Pancreas (tissue), 10 donors: Measurements from ENCODE around the gene TBC1D17. TPM values are rescaled to one million over a fixed set of nuclear protein-coding genes. Genes with fewer than 3 reads are reported as not detected.

Source experiments
- ATAC-seq, 4 donors: fragments of 200-7000 bp; cut with Tn5 transposase; one replicate each; pipeline versions ENCODE4 v1.8.0 to v1.9.1; 2020; ENCODE audit warnings: mild to moderate bottlenecking in 4 of 4, moderate library complexity in 4 of 4
- DNase-seq, 6 donors: peaks; one replicate each; pipeline ENCODE4 v3.0.0-alpha.2; 2020
- FAIRE-seq: peaks from 2 replicates; lab custom pipeline; 2012; peaks lifted over from hg19 to GRCh38; lab: Jason Lieb, UNC
- H3K27ac ChIP-seq, 4 donors: fragments of 200-600 bp; sonication (generic); 1 replicate in 3 of 4; 2 replicates in 1 of 4; pipeline versions ENCODE4 v1.5.0 to v1.8.0; 2020
- H3K27me3 ChIP-seq, 4 donors: fragments of 200-600 bp; one replicate each; pipeline ENCODE4 v1.8.0; 2021
- H3K36me3 ChIP-seq, 3 donors: fragments of 200-600 bp; sonication (generic) in 1 of 3; one replicate each; pipeline versions ENCODE4 v1.5.0 to v1.8.0; 2020 to 2021
- H3K4me1 ChIP-seq, 3 donors: fragments of 200-600 bp; one replicate each; pipeline ENCODE4 v1.8.0; 2021
- H3K4me3 ChIP-seq, 4 donors: fragments of 200-600 bp; sonication (generic) in 2 of 4; one replicate each; pipeline versions ENCODE4 v1.5.0 to v1.8.0; 2020 to 2021
- H3K9me3 ChIP-seq, 4 donors: fragments of 200-600 bp; one replicate each; pipeline ENCODE4 v1.8.0; 2021
- WGBS, 2 donors: extraction: QIAGEN DNeasy Blood & Tissue Kit; methylation state at CpG; one replicate each; pipeline ENCODE4 v1.1.7; 2013; 5-methylcytosine and 5-hydroxymethylcytosine counted together
- intact Hi-C, 3 donors: fragments of 100-400 bp; cut with DNase I; formaldehyde crosslinking; loops; one replicate each; pipeline versions ENCODE4 v1.11.1 to v1.14.2; 2022
- polyA plus RNA-seq, 2 donors: library from polyadenylated mRNA; stranded (reverse); fragments of 200-250 nt; gene quantifications; one replicate each; pipeline ENCODE4 v1.2.3, GENCODE V29; 2013
- total RNA-seq, 6 donors: library from RNA; stranded (reverse); fragmentation: NEBNext Ultra II Directional in 4 of 6; extraction: Animal tissue kit (Norgen Biotek cat#: 25700) in 4 of 6; gene quantifications; one replicate each; pipeline versions ENCODE4 v1.2.1 to v1.2.4, GENCODE V29; 2021 to 2023
- TF ChIP-seq, protein P1 (sequence below), 4 donors: fragments of 200-600 bp; sonication (generic) in 3 of 4; IDR thresholded peaks; one replicate each; pipeline versions ENCODE4 v1.5.0 to v1.8.0; 2021; ENCODE audit warnings: antibody characterized with exemption in 4 of 4
- donor health status: healthy with polysubstance abuse.
- donor health status: DM: no; HTN: no; CAD: no; lungs with moderate emphysema.
- donor health status: DM: no; HTN: no; CAD: no.
- donor health status: control.
- donor health status: control.
- donor health status: Bipolar disorder and iron deficiency.
- donor health status: DM: yes; HTN: yes; CAD: no.
- donor health status: DM: no; HTN: no; CAD: no.
- donor health status: DM: no; HTN: no; CAD: no.
- donor health status: DM: yes; HTN: yes; CAD: no.

The TBC1D17 gene
- total and polyA plus RNA-seq, 8 donors: 21.0 to 99.3 (median 31.3) TPM

DNA sequence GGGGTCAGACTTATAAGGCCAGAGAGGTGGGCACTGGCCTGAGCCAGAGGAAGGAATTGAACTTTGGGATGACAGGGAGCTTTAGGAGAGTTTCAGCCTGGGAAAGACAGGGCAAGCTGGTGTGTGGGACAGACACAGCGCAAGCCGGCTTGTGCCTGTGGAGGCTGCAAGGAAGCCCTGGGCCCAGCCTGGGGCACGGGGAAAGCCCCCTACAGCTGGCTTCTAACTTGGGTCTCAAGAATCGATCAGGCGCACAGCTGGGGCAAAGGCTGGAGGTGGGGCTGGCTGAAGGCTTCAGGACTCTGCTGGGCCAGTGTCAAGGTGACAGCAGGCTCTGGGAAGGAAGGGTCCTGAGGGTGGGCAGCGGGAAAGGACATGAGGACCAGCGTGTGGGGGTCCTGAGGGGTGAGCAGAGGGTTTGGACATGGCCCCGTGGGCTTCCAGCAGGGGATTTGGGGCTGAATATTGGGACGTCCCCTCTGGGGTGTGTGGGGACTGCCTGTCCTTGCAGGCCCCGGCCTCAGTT is 23.6 kb upstream of the TBC1D17 start:
- ATAC-seq (no peak), FAIRE-seq (no peak), DNase-seq (peak in 2 of 6 donors; percentile 24 to 26)
- intact Hi-C loops: no loop called here
- 73 to 84% methylated on average over 10 of the region's 10 CpGs for WGBS, 2 donors
- Histone ChIP-seq H3K27ac (no peak overlapping the region), H3K4me3 (no peak overlapping the region), H3K4me1 (peaks cover 0 to 9% (median 0%) of the 10 kb centered on the region in 3 donors), H3K27me3 (no peaks in the 10 kb centered on the region), H3K9me3 (no peaks in the 10 kb centered on the region), H3K36me3 (peaks cover 0 to 26% (median 10%) of the 10 kb centered on the region in 3 donors)
- TF ChIP-seq, protein P1, sequence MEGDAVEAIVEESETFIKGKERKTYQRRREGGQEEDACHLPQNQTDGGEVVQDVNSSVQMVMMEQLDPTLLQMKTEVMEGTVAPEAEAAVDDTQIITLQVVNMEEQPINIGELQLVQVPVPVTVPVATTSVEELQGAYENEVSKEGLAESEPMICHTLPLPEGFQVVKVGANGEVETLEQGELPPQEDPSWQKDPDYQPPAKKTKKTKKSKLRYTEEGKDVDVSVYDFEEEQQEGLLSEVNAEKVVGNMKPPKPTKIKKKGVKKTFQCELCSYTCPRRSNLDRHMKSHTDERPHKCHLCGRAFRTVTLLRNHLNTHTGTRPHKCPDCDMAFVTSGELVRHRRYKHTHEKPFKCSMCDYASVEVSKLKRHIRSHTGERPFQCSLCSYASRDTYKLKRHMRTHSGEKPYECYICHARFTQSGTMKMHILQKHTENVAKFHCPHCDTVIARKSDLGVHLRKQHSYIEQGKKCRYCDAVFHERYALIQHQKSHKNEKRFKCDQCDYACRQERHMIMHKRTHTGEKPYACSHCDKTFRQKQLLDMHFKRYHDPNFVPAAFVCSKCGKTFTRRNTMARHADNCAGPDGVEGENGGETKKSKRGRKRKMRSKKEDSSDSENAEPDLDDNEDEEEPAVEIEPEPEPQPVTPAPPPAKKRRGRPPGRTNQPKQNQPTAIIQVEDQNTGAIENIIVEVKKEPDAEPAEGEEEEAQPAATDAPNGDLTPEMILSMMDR (IDR thresholded peaks at IDR 0.05): no peak

DNA sequence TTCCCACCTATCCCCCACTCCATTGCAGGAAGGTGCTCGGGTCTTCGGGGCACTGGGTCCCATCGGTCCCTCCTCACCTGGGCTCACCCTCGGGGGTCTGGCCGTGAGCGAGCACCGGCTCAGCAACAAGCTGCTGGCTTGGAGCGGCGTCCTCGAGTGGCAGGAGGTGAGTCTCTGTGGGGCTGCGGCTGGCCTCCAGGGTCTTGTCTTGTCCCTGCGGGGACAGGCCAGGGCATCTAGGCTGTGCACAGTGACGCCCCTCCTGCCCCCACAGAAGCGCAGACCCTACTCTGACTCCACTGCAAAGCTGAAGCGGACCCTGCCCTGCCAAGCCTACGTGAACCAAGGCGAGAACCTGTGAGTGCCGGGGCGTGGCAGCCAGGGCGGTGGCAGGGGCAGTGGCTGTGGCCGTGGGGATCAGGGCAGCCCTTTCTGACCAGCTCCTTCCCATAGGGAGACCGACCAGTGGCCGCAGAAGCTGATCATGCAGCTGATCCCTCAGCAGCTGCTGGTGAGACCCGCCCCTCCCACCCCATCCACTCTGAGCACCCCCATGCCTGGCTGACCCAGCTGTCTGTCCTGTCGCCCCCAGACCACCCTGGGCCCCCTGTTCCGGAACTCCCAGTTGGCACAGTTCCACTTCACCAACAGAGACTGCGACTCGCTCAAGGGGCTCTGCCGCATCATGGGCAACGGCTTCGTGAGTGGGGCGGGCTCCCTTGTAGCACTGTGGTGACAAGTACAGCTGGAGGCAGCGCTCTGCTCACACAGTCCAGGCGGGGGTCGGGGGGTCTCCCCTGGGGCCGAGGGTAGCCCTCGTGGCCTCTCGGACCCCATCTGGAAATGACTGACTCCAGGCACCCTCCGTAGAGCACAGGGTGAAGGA is 22.9 kb upstream of the TBC1D17 start:
- intact Hi-C loops: no loop called here
- Histone ChIP-seq H3K9me3 (no peaks in the 10 kb centered on the region), H3K36me3 (peaks cover 0 to 30% (median 10%) of the 10 kb centered on the region in 3 donors), H3K4me1 (peaks cover 0 to 9% (median 0%) of the 10 kb centered on the region in 3 donors), H3K4me3 (no peak overlapping the region), H3K27ac (no peak overlapping the region), H3K27me3 (no peaks in the 10 kb centered on the region)
- no peak for FAIRE-seq
- ATAC-seq: no peak
- 88 to 92% methylated on average over 37 to 39 of the region's 39 CpGs for WGBS, 2 donors
- peak in 5 of 6 donors; percentile 15 to 84 (median 57) for DNase-seq
- TF ChIP-seq, protein P1 (IDR thresholded peaks at IDR 0.05): no peak

DNA sequence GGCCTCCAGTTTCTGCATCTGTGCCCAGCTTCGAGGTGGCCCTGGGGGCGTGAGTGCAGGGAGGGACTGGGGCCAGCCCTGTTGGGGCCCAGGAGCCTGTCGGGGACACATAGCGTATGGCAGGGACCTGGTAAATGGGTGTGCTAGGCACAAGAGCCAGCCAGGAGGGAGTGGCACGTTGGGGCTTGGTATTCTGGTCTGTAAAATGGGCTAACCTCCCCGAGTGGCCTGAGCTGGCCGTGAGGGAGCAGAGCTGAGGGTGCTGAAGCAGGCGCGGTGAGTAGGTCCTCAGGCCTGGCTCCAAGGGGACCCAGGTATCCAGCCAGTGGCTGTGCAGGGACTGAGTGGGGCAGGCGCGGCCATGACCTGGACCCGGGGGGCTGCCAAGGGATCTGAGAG is 22.2 kb upstream of the TBC1D17 start:
- WGBS, 2 donors: 89 to 93% methylated on average over 12 of the region's 12 CpGs
- intact Hi-C loops: no loop called here
- Histone ChIP-seq H3K27me3 (no peaks in the 10 kb centered on the region), H3K27ac (no peak overlapping the region), H3K9me3 (no peaks in the 10 kb centered on the region), H3K4me3 (no peak overlapping the region), H3K4me1 (peaks cover 0 to 3% (median 0%) of the 10 kb centered on the region in 3 donors), H3K36me3 (peaks cover 0 to 31% (median 10%) of the 10 kb centered on the region in 3 donors)
- FAIRE-seq: no peak
- ATAC-seq: no peak
- DNase-seq: peak in 1 of 6 donors; percentile 39
- TF ChIP-seq, protein P1 (IDR thresholded peaks at IDR 0.05): no peak

DNA sequence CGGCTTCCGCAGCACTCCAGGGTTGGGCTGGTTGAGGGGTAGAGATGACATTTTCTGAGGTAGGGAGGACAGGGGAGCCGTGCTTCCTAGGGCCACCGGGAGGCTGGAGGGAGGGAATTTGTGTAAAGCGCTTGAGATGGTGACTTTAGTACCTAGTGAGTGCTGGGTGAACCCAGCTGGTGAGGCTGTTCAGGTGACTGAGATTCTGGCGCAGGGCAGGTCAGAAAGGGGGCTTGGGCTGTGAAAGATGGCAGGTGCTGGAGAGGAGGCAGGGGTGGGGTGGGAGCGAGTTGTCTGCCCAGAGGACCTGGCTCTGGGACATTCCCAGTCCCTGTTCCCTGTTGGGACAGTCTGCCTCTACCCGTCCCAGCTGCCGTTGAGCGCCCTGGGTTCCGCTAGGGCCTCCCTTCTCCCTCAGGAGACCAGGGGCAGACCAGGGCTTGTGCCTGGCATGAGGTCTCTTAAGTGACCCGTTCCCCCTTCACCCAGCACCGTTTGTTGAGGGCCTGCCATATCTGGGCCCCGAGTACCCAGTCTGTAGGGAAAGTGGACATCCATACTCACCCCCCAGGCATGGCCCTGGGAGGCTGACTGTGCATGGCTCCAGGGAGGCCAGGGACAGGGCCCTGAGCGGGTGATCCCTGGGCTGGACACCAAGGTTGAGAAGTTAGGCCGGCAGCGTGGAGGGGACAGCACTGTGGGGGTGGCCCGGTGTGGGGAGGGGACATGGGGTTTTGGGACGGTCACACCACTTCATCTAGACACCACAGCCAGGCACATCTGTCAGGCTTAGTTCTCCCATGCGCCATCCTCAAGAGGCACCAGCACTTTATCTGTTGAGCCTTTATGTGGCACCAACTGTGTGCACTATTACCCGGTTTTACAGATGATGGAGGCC is 21.6 kb upstream of the TBC1D17 start:
- TF ChIP-seq, protein P1 (IDR thresholded peaks at IDR 0.05): no peak
- peak in 2 of 6 donors; percentile 47 to 58 for DNase-seq
- WGBS, 2 donors: 79 to 84% methylated on average over 20 to 21 of the region's 21 CpGs
- peaks cover 0 to 31% (median 10%) of the 10 kb centered on the region in 3 donors for H3K36me3 ChIP-seq
- no peak for ATAC-seq
- H3K4me1 ChIP-seq: peaks cover 0 to 3% (median 0%) of the 10 kb centered on the region in 3 donors
- intact Hi-C loops: no loop called here
- no peak overlapping the region for H3K4me3 ChIP-seq
- H3K27me3 ChIP-seq: no peaks in the 10 kb centered on the region
- FAIRE-seq: no peak
- no peaks in the 10 kb centered on the region for H3K9me3 ChIP-seq
- no peak overlapping the region for H3K27ac ChIP-seq
